Fibroblast of mammary gland (primary cell): ENCODE results near the gene C11orf52.
"Not testable (repeated sequence)": the region's sequence is repeated elsewhere in the genome, so short reads cannot be mapped to it uniquely, and the experiment has no call there.

Source experiments
- DNase-seq: peaks from one replicate; pipeline ENCODE4 v3.0.0-alpha.2; 2010; ENCODE audit warnings: low read depth
- H3K4me3 ChIP-seq: 2 replicates; pipeline ENCODE4 v1.5.1; 2011; ENCODE audit warnings: low read depth, mild to moderate bottlenecking, low read length, moderate library complexity; ENCODE audit not compliant: control insufficient read depth
- TF ChIP-seq, protein P1 (sequence below): conservative IDR thresholded peaks from 2 replicates; pipeline ENCODE4 v1.5.1; 2011; ENCODE audit warnings: low read depth, low read length, inconsistent platforms; ENCODE audit not compliant: control insufficient read depth, insufficient read depth

C11orf52 gene

DNA sequence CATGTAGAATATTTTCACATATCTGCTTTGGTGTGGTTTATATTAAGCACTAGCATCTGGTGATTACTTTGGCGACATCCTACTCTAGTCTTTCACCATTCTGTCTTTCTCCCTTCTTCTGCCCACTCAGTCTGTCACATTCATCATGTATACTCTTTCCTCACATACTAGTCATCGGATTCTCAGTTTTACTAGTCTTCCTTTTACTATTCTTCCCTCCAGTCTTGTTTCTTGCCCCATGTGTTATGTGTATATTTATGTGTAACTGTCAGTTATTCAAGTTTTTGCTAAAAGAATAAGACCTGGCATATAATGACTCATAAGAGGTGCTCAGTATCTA lies 13.9 kb downstream of the C11orf52 start:
- peak; percentile 81 for DNase-seq
- H3K4me3 ChIP-seq, result no peak overlapping the region
- TF ChIP-seq, protein P1, sequence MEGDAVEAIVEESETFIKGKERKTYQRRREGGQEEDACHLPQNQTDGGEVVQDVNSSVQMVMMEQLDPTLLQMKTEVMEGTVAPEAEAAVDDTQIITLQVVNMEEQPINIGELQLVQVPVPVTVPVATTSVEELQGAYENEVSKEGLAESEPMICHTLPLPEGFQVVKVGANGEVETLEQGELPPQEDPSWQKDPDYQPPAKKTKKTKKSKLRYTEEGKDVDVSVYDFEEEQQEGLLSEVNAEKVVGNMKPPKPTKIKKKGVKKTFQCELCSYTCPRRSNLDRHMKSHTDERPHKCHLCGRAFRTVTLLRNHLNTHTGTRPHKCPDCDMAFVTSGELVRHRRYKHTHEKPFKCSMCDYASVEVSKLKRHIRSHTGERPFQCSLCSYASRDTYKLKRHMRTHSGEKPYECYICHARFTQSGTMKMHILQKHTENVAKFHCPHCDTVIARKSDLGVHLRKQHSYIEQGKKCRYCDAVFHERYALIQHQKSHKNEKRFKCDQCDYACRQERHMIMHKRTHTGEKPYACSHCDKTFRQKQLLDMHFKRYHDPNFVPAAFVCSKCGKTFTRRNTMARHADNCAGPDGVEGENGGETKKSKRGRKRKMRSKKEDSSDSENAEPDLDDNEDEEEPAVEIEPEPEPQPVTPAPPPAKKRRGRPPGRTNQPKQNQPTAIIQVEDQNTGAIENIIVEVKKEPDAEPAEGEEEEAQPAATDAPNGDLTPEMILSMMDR, result no peak

DNA sequence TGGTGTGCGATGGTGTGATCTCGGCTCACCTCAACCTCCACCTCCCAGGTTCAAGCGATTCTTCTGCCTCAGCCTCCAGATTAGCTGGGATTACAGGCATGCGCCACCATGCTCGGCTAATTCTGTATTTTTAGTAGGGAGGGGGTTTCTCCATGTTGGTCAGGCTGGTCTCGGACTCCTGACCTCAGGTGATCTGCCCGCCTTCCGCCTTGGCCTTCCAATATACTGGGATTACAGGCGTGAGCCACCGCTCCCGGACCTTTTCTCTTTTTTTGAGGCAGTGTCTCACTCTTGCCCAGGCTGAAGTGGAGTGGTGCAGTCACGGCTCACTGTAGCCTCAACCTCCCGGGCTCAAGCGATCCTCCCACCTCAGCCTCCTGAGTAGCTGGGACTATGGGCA lies 14.5 kb downstream of the C11orf52 start:
- H3K4me3 ChIP-seq, DNase-seq: not testable (repeated sequence)

DNA sequence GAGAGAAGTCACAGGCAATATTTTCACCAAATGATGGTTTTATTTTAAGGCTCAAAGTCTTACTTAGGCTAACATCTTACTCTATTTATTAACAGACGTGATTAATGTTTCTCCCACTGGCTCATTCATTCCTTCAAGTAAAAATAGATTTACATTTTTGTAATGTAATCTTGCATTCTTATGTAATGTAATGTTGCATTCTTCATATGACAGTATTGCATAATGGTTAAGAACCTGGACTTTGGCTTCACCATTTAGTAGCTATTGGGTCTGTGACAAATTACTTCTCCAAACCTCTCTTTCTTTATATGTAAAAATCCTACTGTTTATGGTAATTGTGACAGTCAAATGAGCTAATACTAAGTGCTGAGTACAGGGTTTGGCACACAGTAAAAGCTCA lies 15.2 kb downstream of the C11orf52 start:
- no peak for DNase-seq
- H3K4me3 ChIP-seq, result no peak overlapping the region
- TF ChIP-seq, protein P1, result no peak

DNA sequence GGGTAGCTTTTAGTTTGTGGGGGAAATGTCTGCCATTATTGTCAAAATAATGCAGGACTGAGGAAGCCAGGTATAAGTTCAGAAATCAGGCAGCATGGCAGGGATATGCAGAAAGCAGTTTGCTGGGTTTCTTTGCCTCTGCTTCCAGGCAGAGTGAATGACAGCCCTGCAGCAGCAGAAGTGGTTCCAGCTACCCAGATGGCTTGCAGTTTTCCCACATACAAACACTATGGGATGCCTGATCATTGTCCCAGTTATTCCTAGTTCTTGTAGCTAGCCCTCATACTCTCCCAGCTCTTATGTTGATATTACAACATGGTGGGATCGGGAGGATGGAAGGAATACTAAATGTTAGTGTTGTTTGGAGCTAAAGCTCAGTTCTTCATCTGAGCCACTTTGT lies 15.6 kb downstream of the C11orf52 start:
- no peak for DNase-seq
- TF ChIP-seq, protein P1, result no peak
- H3K4me3 ChIP-seq, result no peak overlapping the region

DNA sequence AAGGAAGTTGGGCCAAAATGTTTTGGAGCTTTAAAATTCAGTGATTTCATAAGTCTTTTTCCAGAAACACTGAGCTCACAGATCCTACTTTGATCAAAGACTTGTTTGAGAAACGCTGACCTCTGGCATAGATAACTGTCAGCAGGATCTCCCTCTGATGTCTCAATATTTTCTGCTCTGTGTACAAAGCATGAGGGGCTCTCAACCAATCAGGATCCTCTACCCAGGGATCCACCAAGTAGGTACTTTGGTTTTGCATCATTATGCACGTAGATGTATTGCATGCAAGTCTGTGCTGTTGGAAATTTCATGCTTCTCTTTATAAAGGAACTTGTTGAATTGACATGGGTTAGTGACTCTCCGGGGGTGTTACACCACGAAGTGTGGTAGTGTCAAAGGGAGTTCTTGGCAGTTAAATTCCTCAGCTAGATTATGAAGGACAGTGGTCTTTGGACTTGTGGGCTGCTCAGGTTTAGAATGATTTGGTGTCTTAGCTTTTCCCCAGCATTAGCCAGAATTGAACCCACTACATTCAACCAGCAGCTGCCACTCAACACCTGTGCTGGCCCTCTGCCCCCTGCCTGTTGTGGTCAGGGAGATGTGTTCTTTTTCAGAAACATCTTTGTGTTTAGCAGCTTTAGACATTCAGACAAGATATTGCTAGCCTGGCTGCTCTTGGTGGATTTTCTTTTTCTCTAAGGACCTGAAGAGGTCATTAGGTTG lies 16.8 kb downstream of the C11orf52 start:
- TF ChIP-seq, protein P1, result no peak
- no peak overlapping the region for H3K4me3 ChIP-seq
- DNase-seq, result peak; percentile 86

DNA sequence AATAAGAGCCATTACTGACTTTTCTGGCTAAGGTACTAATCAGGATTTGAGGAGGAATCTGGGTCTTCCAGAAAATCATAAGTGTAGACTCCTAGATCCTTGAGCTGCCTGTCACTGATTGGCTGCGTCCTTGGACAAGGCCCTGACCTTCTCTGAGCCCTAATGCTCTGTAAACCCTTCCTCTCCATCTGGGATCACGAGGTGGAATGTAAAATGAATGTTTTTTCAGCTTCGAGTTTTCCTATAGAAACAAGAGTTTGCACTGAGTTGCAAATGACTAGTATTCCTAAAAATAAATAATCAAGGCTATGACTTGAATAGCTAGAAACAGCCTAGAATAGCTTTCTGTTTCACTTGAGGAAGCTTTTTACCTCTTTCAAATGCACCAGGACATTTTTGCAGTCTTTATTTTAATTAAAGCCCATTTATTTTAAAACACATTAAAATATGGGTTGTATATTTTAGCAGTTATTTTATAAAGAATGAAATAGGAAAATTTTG lies 17.4 kb downstream of the C11orf52 start:
- no peak for DNase-seq
- TF ChIP-seq, protein P1, result no peak
- H3K4me3 ChIP-seq, result peak overlapping the region; percentile 56

DNA sequence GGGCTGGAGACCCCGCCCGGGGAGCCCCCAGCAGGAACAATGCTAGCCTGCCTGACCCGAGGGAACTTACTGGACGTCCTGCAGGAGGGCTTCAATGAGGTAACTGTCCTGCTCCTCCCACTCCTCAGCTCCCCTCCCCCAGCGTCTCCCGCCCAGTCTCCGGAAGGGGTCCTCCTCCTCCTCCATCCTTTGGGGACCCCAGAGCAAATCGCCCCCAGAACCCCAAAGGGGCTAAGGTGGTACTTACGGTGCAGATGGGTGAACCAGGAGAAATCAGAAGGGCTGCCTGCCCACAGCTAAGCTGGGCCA lies 18.7 kb downstream of the C11orf52 start:
- peak overlapping the region; percentile 56 for H3K4me3 ChIP-seq
- no peak for DNase-seq
- TF ChIP-seq, protein P1, result no peak
